B cell (primary cell): ENCODE data around the gene NOP53.
"Not testable (repeated sequence)": the region's sequence is repeated elsewhere in the genome, so short reads cannot be mapped to it uniquely, and the experiment has no call there.

ENCODE experiments used
- EZH2 ChIP-seq: IDR thresholded peaks from 2 replicates; pipeline ENCODE4 v1.6.1; 2012; ENCODE audit warnings: borderline replicate concordance, low read depth, mild to moderate bottlenecking, moderate library complexity, low read length; ENCODE audit not compliant: insufficient read depth, poor library complexity, severe bottlenecking
- TF ChIP-seq, protein P1 (sequence below): fragments of 200-600 bp; IDR thresholded peaks from one replicate; pipeline ENCODE4 v1.8.0; 2022; ENCODE audit warnings: antibody characterized with exemption, mild to moderate bottlenecking

DNA sequence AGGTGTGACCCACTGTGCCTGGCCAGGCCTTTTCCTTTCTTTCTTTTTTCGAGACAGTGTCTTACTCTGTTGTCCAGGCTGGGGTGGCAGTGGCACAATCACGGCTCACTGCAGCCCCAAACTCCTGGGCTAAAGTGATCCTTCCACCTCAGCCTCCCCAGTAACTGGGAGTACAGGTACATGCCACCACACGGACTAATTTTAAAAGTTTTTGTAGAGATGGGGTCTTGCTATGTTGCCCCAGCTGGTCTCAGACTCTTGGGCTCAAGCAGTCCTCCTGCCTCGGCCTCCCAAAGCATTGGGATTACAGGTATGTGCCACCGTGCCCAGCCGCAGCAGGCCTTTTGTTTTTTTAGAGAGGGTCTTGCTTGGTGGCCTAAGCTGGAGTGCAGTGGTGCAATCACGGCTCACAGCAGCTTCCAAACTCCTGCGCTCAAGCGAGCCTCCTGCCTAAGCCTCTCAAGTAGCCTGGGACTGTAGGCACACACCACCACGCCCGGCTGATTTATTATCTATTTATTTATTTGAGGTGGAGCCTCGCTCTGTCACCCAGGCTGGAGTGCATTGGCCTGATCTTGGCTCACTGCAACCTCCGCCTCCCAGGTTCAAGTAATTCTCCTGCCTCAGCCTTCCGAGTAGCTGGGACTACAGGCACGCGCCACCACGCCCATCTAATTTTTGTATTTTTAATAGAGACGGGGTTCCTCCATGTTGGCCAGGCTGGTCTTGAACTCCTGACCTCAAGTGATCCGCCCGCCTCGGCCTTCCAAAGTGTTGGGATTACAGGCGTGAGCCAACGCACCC, 32.1 kb downstream of the NOP53 start:
- TF ChIP-seq EZH2: not testable (repeated sequence)
- TF ChIP-seq, protein P1, sequence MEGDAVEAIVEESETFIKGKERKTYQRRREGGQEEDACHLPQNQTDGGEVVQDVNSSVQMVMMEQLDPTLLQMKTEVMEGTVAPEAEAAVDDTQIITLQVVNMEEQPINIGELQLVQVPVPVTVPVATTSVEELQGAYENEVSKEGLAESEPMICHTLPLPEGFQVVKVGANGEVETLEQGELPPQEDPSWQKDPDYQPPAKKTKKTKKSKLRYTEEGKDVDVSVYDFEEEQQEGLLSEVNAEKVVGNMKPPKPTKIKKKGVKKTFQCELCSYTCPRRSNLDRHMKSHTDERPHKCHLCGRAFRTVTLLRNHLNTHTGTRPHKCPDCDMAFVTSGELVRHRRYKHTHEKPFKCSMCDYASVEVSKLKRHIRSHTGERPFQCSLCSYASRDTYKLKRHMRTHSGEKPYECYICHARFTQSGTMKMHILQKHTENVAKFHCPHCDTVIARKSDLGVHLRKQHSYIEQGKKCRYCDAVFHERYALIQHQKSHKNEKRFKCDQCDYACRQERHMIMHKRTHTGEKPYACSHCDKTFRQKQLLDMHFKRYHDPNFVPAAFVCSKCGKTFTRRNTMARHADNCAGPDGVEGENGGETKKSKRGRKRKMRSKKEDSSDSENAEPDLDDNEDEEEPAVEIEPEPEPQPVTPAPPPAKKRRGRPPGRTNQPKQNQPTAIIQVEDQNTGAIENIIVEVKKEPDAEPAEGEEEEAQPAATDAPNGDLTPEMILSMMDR: not testable (repeated sequence)
